HG02623 (cell line): ENCODE data around the gene INPP5J.
"Not testable (repeated sequence)": the region's sequence is repeated elsewhere in the genome, so short reads cannot be mapped to it uniquely, and the experiment has no call there.

Experiments
- ATAC-seq: cut with Tn5 transposase; IDR thresholded peaks from one replicate; pipeline ENCODE4 v1.9.1; 2021; ENCODE audit warnings: moderate library complexity; ENCODE audit not compliant: unreplicated experiment

Gene INPP5J

GRCh38 chr22:31122532-31123291 lies at the start of gene INPP5J:
TSS of gene INPP5J (plus strand) at chr22:31122966. CDS start at chr22:31123015, 49 bp downstream.
- no peak for ATAC-seq

- ATAC-seq: not testable (repeated sequence)
These were observed 49.6 kb upstream of the INPP5J start for GRCh38 chr22:31073125-31073524.

GRCh38 chr22:31073545-31074145 lies 49.1 kb upstream of the INPP5J start:
- ATAC-seq: not testable (repeated sequence)

- no peak for ATAC-seq
These were observed 46.8 kb upstream of the INPP5J start for GRCh38 chr22:31075961-31076360.

- ATAC-seq: no peak
These were observed 45.1 kb upstream of the INPP5J start for GRCh38 chr22:31077681-31078080.

GRCh38 chr22:31078389-31078788 lies 44.4 kb upstream of the INPP5J start:
- not testable (repeated sequence) for ATAC-seq

GRCh38 chr22:31079095-31079642 lies 43.6 kb upstream of the INPP5J start:
- ATAC-seq: no peak

- no peak for ATAC-seq
These were observed 42.5 kb upstream of the INPP5J start for GRCh38 chr22:31080164-31080847.

GRCh38 chr22:31080848-31081649 lies 41.7 kb upstream of the INPP5J start, which contains the start of gene SMTN:
TSS of gene SMTN (plus strand) at chr22:31081318. CDS start at chr22:31083259, 1,941 bp downstream.
- ATAC-seq: peak; percentile 51

GRCh38 chr22:31081963-31082605 lies 40.7 kb upstream of the INPP5J start:
- ATAC-seq: no peak

GRCh38 chr22:31082606-31083376 lies 40.0 kb upstream of the INPP5J start:
- no peak for ATAC-seq

GRCh38 chr22:31083377-31083768 lies 39.4 kb upstream of the INPP5J start:
- no peak for ATAC-seq

- ATAC-seq: no peak
These were observed 38.6 kb upstream of the INPP5J start for GRCh38 chr22:31083923-31084810.

GRCh38 chr22:31084811-31085492 lies 37.8 kb upstream of the INPP5J start:
- ATAC-seq: peak; percentile 52

- ATAC-seq: no peak
These were observed 37.3 kb upstream of the INPP5J start for GRCh38 chr22:31085493-31085824.

- ATAC-seq: no peak
These were observed 36.8 kb upstream of the INPP5J start for GRCh38 chr22:31085928-31086327.

GRCh38 chr22:31086703-31087330 lies 35.9 kb upstream of the INPP5J start:
- no peak for ATAC-seq
